Sigmoid colon (tissue), 7 donors: Measurements from ENCODE around the gene CLCN2. TPM values are rescaled to one million over a fixed set of nuclear protein-coding genes. Genes with fewer than 3 reads are reported as not detected.

Source experiments
- DNase-seq: peaks from one replicate; pipeline ENCODE4 v3.0.0-alpha.2; 2019
- H3K27ac ChIP-seq, 4 donors: fragments of 200-600 bp; sonication (generic); one replicate each; pipeline ENCODE4 v1.5.1; 2016 to 2019; ENCODE audit warnings: mild to moderate bottlenecking in 1 of 4
- H3K27me3 ChIP-seq, 3 donors: fragments of 200-600 bp; sonication (generic); one replicate each; pipeline ENCODE4 v1.5.1; 2019; ENCODE audit warnings: mild to moderate bottlenecking in 1 of 3
- H3K36me3 ChIP-seq, 4 donors: fragments of 200-600 bp; sonication (generic); one replicate each; pipeline ENCODE4 v1.5.1; 2016 to 2019
- H3K4me1 ChIP-seq, 4 donors: fragments of 200-600 bp; sonication (generic); one replicate each; pipeline ENCODE4 v1.5.1; 2017 to 2019
- H3K4me3 ChIP-seq, 4 donors: fragments of 200-600 bp; sonication (generic); one replicate each; pipeline ENCODE4 v1.5.1; 2017 to 2019; ENCODE audit warnings: mild to moderate bottlenecking in 2 of 4, moderate library complexity in 1 of 4
- H3K9me3 ChIP-seq, 4 donors: fragments of 200-600 bp in 3 of 4; sonication (generic) in 3 of 4; one replicate each; pipeline versions ENCODE4 v1.5.1 to v1.6.1; 2013 to 2019
- EP300 ChIP-seq, 4 donors: sonication (generic); formaldehyde crosslinking; IDR thresholded peaks; one replicate each; pipeline ENCODE4 v1.6.1; 2017; ENCODE audit warnings: antibody characterized with exemption in 4 of 4
- POLR2A ChIP-seq, 2 donors: fragments of 450-650 bp; IDR thresholded peaks; one replicate each; pipeline ENCODE4 v1.6.1; 2016; ENCODE audit warnings: antibody characterized with exemption in 2 of 2, mild to moderate bottlenecking in 2 of 2, moderate library complexity in 2 of 2
- POLR2AphosphoS5 ChIP-seq, 4 donors: sonication (generic); formaldehyde crosslinking; IDR thresholded peaks; one replicate each; pipeline ENCODE4 v1.6.1; 2017; ENCODE audit warnings: antibody characterized with exemption in 4 of 4
- WGBS, 2 donors: extraction: QIAGEN DNeasy Blood & Tissue Kit; methylation state at CpG; one replicate each; pipeline ENCODE4 v1.1.7; 2013; 5-methylcytosine and 5-hydroxymethylcytosine counted together
- intact Hi-C: fragments of 100-400 bp; cut with DNase I; formaldehyde crosslinking; loops from one replicate; pipeline ENCODE4 v1.15.1; 2023
- polyA plus RNA-seq, 3 donors: library from polyadenylated mRNA; stranded (reverse); fragments of 200-250 nt; gene quantifications; one replicate each; pipeline ENCODE4 v1.2.3, GENCODE V29; 2013
- total RNA-seq, 4 donors: library from RNA; depleted of rRNA; stranded (reverse); fragments of >200 nt; gene quantifications; one replicate each; pipeline ENCODE4 v1.1.0, GENCODE V29; 2016
- TF ChIP-seq, protein P1 (sequence below), 4 experiments: fragments of 450-650 bp in 3 of 4; fragments of 200-600 bp in 1 of 4; IDR thresholded peaks; one replicate each; pipeline ENCODE4 v1.5.1; 2016 to 2019; ENCODE audit warnings: antibody characterized with exemption in 4 of 4, mild to moderate bottlenecking in 3 of 4, moderate library complexity in 2 of 4
- donor health status: healthy with polysubstance abuse.
- donor health status: Bipolar disorder and iron deficiency.
- donor health status: healthy.

The CLCN2 gene
- 1 to 10 TPM; 1.6 to 3.3 (median 2.6) TPM for total RNA-seq
- 10 to 100 TPM; 10.9 to 30.2 (median 13.2) TPM for polyA plus RNA-seq

GRCh38 chr3:184361532-184361931, at the start of gene CLCN2, which contains the start of gene POLR2H:
CLCN2 (minus strand) TSS chr3:184361605; CDS start chr3:184361479, 126 bp downstream.
POLR2H (plus strand) TSS chr3:184361710; CDS start chr3:184363493, 1,783 bp downstream.
- Histone ChIP-seq H3K27ac (peak within 1 kb of the TSS; percentile 93 to 99 (median 98)), H3K9me3 (no peaks in the 10 kb centered on the region), H3K4me1 (peaks cover 0 to 37% (median 34%) of the 10 kb centered on the region in 4 donors), H3K36me3 (peaks cover 0 to 29% (median 7%) of the 10 kb centered on the region in 4 donors), H3K4me3 (peak within 1 kb of the TSS; percentile 63 to 94 (median 86)), H3K27me3 (no peaks in the 10 kb centered on the region)
- WGBS, 2 donors: 0 to 1% methylated on average over 56 of the region's 56 CpGs
- no peak for DNase-seq
- TF ChIP-seq POLR2AphosphoS5 (IDR thresholded peaks at IDR 0.05) (peak; percentile 54 to 82 (median 73)), POLR2A (IDR thresholded peaks at IDR 0.05) (peak in 1 of 2 donors; percentile 48), EP300 (IDR thresholded peaks at IDR 0.05) (no peak)
- TF ChIP-seq, protein P1, sequence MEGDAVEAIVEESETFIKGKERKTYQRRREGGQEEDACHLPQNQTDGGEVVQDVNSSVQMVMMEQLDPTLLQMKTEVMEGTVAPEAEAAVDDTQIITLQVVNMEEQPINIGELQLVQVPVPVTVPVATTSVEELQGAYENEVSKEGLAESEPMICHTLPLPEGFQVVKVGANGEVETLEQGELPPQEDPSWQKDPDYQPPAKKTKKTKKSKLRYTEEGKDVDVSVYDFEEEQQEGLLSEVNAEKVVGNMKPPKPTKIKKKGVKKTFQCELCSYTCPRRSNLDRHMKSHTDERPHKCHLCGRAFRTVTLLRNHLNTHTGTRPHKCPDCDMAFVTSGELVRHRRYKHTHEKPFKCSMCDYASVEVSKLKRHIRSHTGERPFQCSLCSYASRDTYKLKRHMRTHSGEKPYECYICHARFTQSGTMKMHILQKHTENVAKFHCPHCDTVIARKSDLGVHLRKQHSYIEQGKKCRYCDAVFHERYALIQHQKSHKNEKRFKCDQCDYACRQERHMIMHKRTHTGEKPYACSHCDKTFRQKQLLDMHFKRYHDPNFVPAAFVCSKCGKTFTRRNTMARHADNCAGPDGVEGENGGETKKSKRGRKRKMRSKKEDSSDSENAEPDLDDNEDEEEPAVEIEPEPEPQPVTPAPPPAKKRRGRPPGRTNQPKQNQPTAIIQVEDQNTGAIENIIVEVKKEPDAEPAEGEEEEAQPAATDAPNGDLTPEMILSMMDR (IDR thresholded peaks at IDR 0.05): no peak
- intact Hi-C loops: loop anchor here (10.0 kb wide), 1 partner anchor 413 kb away; no protein-coding TSS in a partner anchor

DNA sequence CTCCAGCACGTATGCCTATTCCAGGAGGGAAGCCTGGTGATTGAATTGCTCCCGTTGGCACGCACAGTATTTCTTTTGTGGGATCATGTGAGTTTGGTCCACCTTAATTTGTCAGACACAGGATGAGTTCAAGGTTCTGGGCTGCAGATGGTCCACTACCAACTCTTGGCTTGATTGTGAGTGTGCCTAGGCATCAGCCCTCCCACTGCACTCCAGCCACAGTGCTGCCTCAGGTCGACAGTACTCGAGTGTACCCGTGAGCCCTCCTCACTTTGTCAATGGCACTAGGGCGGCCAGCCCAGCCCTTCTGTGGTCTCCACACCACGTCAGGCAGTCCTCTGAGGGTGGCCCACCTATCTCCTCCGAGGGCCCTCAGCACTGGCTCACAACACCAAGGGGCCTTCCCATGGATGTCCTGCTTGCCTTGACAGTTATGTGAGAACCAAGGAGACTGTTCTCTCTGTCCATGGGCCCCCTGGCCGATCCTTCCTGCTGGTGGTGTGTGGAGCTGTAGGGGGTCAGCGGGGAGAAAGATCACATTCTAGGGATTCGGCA, 48.6 kb upstream of the CLCN2 start:
- TF ChIP-seq EP300 (IDR thresholded peaks at IDR 0.05): no peak
- no peak for TF ChIP-seq POLR2AphosphoS5 (IDR thresholded peaks at IDR 0.05)
- TF ChIP-seq POLR2A (IDR thresholded peaks at IDR 0.05): no peak
- TF ChIP-seq, protein P1 (IDR thresholded peaks at IDR 0.05): no peak
- Histone ChIP-seq H3K27ac (no peak overlapping the region), H3K4me3 (no peak overlapping the region), H3K4me1 (no peaks in the 10 kb centered on the region), H3K9me3 (no peaks in the 10 kb centered on the region), H3K36me3 (no peaks in the 10 kb centered on the region), H3K27me3 (no peaks in the 10 kb centered on the region)
- WGBS, 2 donors: 67 to 75% methylated on average over 12 of the region's 12 CpGs
- DNase-seq: no peak
- intact Hi-C loops: no loop called here

DNA sequence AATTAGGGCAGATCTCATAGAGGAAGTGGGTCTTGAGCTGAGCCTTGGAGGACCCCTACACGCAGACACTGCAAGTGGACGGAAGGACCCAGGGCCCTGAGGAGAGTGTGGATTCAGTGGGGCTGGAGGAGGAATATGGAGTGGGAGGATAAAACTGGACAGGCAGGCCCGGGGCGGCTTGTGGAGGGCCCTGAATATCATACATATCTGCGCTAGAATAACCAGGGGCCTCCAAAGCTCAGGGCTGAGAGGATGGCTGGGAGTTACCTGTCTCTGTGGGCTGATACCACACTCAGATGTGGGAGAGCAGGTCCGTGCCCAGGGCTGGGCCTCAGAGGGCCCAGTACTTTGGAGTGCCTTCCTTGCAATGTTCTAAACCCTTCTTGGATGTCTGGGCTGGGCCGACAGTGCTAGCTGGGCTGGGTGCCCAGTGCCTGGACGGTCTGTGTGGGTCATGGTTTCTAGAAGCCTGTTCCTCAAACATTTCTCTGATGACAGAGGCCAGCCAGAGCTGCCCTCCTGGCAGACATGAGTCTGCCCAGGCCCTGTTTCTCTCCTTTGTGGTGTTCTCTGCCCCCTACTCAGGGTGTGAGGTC, 48.0 kb upstream of the CLCN2 start:
- Histone ChIP-seq H3K4me3 (no peak overlapping the region), H3K9me3 (no peaks in the 10 kb centered on the region), H3K27me3 (no peaks in the 10 kb centered on the region), H3K4me1 (no peaks in the 10 kb centered on the region), H3K36me3 (no peaks in the 10 kb centered on the region), H3K27ac (no peak overlapping the region)
- intact Hi-C loops: no loop called here
- TF ChIP-seq POLR2A (IDR thresholded peaks at IDR 0.05) (no peak), POLR2AphosphoS5 (IDR thresholded peaks at IDR 0.05) (no peak)
- TF ChIP-seq, protein P1 (IDR thresholded peaks at IDR 0.05): no peak
- no peak for DNase-seq
- 92% methylated on average over 8 of the region's 8 CpGs for WGBS, 2 donors

- Histone ChIP-seq H3K4me3 (no peak overlapping the region), H3K27me3 (peaks cover 0 to 13% (median 3%) of the 10 kb centered on the region in 3 donors), H3K4me1 (no peaks in the 10 kb centered on the region), H3K9me3 (no peaks in the 10 kb centered on the region), H3K27ac (no peak overlapping the region), H3K36me3 (no peaks in the 10 kb centered on the region)
- 81 to 82% methylated on average over 20 of the region's 20 CpGs for WGBS, 2 donors
- TF ChIP-seq, protein P1 (IDR thresholded peaks at IDR 0.05): no peak
- TF ChIP-seq POLR2AphosphoS5 (IDR thresholded peaks at IDR 0.05) (no peak), POLR2A (IDR thresholded peaks at IDR 0.05) (no peak), EP300 (IDR thresholded peaks at IDR 0.05) (no peak)
- intact Hi-C loops: no loop called here
- peak; percentile 19 for DNase-seq
These were observed 43.9 kb upstream of the CLCN2 start for GRCh38 chr3:184405075-184406030.
